NCI-H2227 (cell line): ENCODE data around the gene KRTAP5-4.
"Not testable (repeated sequence)": the region's sequence is repeated elsewhere in the genome, so short reads cannot be mapped to it uniquely, and the experiment has no call there.

Experiments used
- DNase-seq: peaks from one replicate; lab custom pipeline; 2025; ENCODE audit not compliant: unreplicated experiment; lab: John Stamatoyannopoulos, UW

KRTAP5-4 gene

GRCh38 chr11:1622086-1622485, at the start of gene KRTAP5-4:
Gene KRTAP5-4, minus strand, starts transcription at chr11:1622138. Its CDS starts 45 bp downstream, at chr11:1622093.
- DNase-seq, result no peak

- no peak for DNase-seq
Measured at GRCh38 chr11:1671658-1672057, 49.7 kb upstream of the KRTAP5-4 start.

- no peak for DNase-seq
Measured at GRCh38 chr11:1670905-1671371, 49.0 kb upstream of the KRTAP5-4 start.

GRCh38 chr11:1670457-1670856, 48.5 kb upstream of the KRTAP5-4 start:
- DNase-seq, result not testable (repeated sequence)

GRCh38 chr11:1669546-1670218, 47.7 kb upstream of the KRTAP5-4 start:
- DNase-seq, result no peak

- no peak for DNase-seq
Measured at GRCh38 chr11:1668911-1669473, 47.1 kb upstream of the KRTAP5-4 start.

GRCh38 chr11:1667906-1668305, 46.0 kb upstream of the KRTAP5-4 start:
- DNase-seq, result no peak

GRCh38 chr11:1667121-1667850, 45.3 kb upstream of the KRTAP5-4 start:
- no peak for DNase-seq

- no peak for DNase-seq
Measured at GRCh38 chr11:1665313-1665712, 43.4 kb upstream of the KRTAP5-4 start.

GRCh38 chr11:1662699-1663283, 40.9 kb upstream of the KRTAP5-4 start:
- not testable (repeated sequence) for DNase-seq

- not testable (repeated sequence) for DNase-seq
Measured at GRCh38 chr11:1661454-1662269, 39.7 kb upstream of the KRTAP5-4 start.

- no peak for DNase-seq
Measured at GRCh38 chr11:1660111-1660867, 38.4 kb upstream of the KRTAP5-4 start.

GRCh38 chr11:1659506-1659905, 37.6 kb upstream of the KRTAP5-4 start:
- DNase-seq, result no peak

GRCh38 chr11:1656670-1657069, 34.7 kb upstream of the KRTAP5-4 start:
- DNase-seq, result no peak

- no peak for DNase-seq
Measured at GRCh38 chr11:1656061-1656441, 34.1 kb upstream of the KRTAP5-4 start.

- DNase-seq, result no peak
Measured at GRCh38 chr11:1655168-1656060, 33.5 kb upstream of the KRTAP5-4 start.

GRCh38 chr11:1654388-1655167, 32.6 kb upstream of the KRTAP5-4 start:
- DNase-seq, result no peak
